HG03457 (cell line): ENCODE data around the gene HIBCH.
"Not testable (repeated sequence)": the region's sequence is repeated elsewhere in the genome, so short reads cannot be mapped to it uniquely, and the experiment has no call there.

Experiments
- ATAC-seq: cut with Tn5 transposase; IDR thresholded peaks from one replicate; pipeline ENCODE4 v1.9.1; 2021; ENCODE audit warnings: moderate number of reproducible peaks; ENCODE audit not compliant: unreplicated experiment

HIBCH gene

DNA sequence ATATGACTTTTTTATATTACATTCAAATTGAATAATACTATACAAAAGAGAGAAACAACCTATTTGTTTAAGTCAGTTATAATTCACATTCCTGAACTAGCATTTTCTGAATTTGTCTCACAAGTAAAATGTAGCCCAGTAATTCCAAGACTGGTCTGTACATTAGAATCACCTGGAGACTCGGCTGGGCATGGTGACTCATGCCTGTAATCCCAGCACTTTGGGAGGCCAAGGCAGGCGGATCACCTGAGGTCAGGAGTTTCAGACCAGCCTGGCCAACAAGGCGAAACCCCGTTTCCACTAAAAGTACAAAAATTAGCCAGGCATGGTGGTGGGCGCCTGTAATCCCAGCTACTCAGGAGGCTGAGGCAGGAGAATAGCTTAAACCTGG, 7.0 kb downstream of the HIBCH start:
- ATAC-seq = not testable (repeated sequence)

DNA sequence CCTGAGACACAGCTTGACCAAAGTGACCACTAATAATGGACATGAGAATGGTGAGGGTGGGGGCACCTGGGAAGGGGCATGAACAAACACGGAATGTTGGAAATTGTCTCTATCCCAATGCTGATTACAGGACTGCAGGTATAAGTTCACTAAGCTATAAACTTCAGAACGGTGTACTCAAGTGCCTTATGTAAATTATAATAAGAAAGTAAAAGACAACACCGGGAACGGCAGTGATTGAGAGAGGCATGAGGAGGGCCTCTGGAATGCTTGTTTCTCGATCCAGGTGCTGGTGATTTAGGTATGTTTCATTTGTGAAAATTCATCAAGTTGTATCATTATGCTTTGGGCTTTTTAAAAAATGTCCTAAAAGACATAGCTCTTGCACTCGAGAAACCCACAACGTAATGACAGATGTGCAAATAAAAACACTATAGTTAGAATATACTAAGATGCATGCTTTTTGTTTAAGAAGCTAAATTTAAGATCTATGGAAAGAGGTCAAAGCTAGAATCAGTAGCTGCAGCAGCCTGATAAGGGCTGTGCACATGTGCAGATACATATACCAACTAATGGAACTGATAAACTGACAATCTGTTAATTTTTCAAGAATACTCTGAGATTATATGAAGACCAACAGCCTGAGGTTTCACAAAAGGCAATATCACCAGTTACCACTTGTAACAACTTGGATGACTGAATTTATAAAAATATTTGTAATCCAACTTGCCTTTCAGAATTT, 7.6 kb downstream of the HIBCH start:
- ATAC-seq = no peak

DNA sequence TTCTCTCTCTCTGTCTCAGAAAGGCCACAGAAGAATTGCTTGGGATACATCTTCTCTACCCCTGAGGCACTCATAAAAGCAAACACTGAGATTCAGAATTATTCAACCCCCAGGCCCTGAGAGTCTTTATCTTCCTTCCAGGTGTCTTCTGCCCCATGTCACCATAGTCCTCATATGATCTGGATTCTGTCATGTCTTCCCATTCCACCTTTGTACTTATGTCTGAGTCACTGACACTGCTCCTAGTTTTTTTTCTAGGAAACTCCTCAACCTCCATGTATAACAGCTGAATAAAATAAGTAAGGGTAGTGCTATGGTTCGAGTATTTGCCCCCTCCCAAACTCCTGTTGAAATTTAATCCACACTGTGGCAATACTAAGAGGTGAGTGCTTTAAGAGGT, 11.6 kb downstream of the HIBCH start:
- no peak for ATAC-seq

DNA sequence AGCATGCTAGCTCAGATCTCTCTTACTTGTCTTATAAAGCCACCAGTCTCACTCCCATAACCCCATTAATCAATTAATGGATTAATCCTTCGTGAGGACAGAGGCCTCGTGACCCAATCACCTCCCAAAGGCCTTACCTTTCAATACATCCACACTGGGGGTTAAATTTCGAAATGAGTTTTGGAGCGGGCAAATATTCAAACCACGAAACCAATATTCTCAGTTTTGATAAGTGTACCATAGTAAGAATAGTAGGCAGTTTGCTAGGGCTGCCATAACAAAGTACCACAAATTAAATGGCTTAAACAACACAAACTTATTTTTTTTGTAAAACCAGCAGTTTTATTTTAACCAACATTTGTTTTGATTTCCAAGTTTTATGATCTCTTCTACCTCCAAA, 15.2 kb downstream of the HIBCH start:
- no peak for ATAC-seq

DNA sequence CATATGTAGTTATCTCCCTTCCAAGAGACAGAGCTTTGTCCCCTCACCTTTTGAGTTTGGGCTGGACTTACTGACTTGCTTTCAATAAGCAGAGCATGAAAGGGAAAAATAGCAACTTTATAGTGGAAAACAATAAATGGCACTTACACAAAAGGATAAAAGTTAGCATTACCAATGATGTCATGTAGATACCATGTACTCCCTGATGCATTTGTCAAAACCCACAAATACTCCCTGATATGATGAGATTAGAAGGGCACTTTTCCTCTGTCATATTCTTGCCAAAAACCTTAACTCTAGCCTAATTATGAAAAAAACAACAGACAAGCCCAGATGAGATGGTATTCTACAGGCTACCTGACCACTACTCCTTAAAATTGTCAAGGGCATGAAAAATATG, 16.0 kb downstream of the HIBCH start:
- no peak for ATAC-seq

DNA sequence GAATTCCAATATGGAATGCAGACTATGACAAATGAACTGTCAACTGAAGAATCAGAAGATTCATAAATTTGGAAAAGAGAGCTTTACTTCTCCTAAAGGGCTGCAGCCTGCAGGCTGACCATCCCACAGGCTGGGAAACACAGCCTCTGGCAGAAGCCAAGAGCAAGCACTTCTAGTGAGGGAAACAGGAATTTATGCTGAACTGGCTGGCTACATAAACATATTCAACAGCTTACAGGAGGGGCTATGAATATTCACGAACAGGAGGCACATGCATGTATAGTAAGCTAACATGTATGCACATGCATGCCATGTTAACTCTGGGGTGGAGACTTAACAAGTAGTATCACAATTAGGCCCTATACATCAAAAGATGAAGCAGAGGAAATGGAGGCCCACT, 17.6 kb downstream of the HIBCH start:
- no peak for ATAC-seq

DNA sequence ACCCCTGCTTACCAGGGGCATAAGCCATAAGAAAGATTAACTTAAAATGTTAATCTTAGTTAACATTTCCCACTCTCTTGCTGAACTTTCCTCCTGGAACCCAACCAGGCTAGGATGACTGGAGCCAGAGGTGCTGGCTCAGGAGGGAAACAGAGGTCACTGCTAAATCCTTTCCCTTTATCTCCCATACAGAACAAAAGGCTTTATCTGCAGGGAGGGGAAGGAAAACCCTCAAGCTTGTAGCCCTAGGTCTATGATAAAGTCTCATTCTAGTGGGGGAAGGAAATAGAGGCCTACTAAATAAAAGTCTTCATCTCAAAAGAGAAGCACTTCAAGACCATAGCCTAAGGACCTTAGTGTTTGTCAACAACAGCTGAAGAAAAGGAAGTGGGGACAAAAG, 18.6 kb downstream of the HIBCH start:
- no peak for ATAC-seq

DNA sequence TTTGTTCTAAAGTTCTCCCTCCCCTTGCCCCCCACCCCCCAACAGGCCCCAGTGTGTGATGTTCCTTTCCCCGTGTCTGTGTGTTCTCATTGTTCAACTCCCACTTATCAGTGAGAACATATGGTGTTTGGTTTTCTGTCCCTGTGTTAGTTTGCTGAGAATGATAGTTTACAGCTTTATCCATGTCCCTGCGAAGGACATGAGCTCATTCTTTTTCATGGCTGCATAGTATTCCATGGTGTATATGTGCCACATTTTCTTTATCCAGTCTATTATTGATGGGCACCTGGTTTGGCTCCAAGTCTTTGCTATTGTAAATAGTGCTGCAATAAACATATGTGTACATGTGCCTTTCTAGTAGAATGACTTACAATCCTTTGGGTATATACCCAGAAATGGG, 21.7 kb downstream of the HIBCH start:
- not testable (repeated sequence) for ATAC-seq

DNA sequence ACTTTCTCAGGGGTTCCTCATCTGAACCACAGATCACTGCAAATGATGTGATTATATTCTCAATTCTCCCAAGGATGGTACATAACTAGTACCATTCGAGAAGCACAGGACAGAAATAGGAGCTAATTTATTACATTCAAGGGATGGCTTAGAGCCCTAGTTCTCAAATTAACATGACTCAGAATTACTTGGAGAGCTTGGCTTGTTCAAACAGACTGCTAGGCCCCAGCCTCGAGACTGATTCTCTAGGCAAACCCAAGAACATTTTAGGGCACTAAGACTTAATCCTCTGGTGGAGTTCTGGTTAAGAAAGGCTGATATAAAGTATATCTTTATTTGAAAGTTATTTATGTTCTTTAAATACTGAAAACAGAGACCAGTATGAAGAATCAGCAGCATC, 35.8 kb downstream of the HIBCH start:
- ATAC-seq = no peak

DNA sequence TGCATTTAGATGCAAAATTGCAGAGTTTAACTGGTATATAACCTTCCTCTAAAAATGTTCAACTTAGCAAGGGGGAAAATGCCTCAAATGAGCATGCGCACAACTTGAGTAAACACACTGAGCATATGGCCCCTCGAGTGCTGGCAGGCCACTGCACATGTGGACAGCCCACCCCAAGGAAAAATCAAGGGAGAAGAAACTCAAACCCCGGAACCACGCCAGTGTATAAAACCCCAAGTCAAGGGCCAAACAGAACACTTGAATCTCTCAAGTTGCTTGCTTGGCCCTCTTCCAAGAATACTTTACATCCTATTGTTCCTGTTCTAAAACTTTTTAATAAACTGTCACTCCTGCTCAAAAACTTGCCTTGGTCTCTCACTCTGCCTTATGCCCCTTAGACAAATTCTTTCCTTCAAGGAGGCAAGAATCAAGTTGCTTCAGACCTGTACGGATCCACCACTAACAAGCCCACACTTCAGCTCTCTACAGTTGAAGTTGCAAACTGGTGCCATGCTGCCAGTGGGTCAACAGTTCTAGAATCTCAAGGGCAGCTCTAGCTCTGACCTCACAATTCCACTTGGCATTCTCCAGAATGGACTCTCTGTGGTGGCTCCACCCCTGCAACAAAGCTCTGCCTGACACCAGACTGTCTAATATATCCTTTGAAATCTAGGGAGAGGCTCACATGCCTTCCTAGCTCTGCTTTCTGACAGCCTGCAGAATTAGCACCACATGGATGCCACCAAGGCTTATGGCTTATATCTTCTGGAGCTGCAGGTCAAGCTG, 38.9 kb downstream of the HIBCH start:
- no peak for ATAC-seq

DNA sequence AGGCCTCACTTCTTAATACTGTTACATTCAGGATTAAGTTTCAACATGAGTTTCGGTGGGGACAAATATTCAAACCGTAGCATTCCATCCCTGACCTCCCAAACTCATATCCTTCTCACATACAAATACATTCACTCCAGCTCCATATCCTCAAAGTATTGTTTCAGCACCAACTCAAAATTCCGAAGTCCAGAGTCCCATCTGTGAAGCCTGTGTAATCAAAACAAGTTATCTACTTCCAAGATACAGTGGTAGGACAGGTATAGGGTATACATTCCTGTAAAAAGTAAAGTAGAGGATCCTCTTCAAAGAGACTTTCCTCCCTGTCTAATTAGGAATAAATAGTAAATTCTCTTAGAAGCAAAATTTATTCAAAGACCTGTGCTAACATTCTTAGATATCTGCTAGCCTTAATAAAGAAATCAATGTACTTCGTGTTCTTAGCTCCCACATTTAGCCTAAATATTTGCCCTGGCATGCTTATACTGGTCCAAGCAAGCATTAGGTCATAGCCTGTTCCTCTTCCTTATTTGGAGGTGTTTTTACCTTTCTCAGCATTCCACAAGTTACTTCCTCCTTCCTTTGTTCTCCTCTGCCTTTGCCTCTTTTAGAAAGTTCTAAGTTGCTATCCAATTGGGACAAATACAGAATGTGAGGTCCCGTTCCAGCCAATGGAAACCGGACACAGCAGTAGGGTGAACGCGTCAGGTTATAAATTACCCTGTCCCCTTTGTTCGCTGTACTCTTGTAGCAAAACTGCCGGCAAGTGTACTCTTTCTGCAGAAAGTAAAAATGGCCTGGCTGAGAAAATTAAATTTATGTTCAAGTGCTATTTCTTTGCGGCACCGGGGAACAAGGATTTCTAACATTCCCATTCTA, 40.1 kb downstream of the HIBCH start:
- ATAC-seq = not testable (repeated sequence)

DNA sequence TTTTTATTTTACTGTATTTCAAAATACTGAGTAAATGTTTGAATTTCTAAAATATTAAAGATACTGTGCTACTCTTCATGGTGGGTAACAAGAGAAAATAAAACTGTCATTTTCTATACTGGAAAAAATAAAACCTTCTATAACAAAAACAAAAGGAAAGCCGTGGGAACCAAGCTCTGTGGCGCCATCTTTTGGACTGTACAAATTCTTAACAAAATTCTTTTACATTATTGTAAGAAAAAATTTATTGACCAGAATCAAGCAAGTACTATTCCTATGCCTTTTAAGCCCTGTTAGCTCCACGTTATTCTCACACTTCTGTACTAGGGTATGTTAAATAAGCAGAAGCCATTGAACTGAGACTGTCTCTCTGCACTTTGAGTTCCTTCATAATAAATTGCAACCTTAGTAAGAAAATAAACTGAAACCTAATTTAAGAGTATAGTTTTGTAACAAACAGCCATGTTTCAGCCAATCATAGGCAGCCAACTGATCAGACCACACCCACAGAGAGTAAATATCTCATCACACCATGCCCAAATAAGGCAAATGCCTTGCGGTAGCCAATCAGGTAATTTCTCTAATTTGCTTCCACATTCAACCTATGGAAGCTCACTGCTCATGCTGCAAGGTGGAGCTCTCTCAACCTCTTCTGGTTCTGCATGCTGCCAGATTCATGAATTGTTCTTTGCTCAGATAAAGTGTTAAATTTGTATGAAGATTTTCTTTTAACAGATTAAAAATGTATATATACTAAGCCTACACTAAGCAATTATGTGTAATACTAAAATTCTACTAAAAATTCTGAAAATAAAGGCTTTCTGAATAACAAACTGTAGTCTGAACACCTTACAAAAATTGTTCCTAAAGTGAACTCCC, 42.2 kb downstream of the HIBCH start:
- no peak for ATAC-seq

DNA sequence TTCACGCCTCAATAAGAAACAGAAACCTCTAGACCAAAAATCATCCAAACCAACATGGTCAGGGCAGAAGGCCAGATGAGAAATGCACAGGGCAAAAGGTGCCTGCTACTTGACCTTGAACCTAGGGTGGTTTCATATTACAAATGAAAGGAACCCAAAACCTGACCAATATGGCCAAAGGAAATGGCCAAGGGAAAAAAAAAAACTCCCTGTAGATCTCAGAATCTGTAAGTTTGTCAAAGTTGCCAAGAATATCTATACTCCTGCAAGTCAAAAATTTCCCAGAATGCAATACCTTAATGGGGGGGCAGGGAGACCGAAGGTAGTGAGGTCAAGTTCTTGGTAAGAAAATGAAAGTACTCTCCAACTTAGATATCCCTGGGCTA, 47.2 kb downstream of the HIBCH start:
- no peak for ATAC-seq

DNA sequence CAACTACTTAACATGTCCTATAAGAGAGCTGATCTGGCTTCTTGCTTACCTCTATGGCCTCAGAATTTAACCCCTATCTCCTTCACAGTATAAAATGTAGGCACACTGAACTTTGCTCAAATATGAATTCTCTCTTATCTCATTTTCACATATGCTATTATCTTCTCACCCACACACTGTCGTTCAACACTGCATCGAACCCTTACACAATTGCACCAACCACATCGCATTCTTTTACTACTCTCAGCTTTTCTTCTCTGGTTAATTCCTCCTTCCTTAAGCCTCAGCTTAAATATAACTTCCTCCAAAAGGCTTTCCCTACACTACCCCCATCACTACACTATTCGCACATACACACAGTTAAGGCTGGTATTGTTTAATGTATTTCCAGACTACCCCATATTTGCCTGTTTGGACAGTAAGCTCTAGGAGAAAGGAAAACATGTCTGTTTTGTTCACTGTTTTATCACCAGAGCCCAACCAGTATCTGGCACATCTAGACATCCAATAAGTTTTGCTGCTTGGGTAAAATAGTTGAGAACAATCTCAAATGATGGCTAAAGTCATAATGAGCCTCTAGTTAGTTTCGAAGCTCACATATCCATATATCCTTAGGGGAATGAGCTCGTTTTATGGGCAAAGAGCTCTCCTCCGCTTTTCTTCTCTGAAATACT, 47.7 kb downstream of the HIBCH start:
- ATAC-seq = no peak

DNA sequence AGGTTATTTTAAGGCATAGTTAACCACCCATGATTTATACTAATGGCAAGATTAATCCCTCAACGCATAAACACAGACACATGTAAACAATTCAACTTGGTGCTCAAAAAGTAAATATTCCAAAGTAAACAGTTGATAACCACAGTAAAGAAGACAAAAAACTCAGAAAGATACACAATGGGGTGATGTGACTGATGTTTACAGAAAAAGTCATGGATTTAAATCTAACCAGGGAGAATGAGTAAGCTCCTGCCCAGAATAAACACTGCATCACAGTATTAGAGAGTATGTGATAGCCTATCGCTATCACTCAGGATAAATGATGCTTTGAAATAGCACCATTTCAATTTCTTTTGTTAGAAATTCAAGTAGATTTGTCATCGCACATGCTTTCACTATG, 49.3 kb downstream of the HIBCH start:
- no peak for ATAC-seq

DNA sequence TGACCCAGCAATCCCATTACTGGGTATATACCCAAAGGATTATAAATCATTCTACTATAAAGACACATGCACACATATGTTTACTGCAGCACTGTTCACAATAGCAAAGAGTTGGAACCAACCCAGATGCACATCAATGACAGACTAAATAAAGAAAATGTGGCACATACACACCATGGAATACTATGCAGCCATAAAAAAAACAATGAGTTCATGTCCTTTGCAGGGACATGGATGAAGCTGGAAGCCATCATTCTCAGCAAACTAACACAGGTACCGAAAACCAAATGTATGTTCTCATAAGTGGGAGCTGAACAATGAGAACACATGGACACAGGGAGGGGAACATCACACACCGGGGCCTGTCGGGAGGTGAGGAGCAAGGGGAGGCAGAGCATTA, 49.9 kb downstream of the HIBCH start:
- ATAC-seq = not testable (repeated sequence)

DNA sequence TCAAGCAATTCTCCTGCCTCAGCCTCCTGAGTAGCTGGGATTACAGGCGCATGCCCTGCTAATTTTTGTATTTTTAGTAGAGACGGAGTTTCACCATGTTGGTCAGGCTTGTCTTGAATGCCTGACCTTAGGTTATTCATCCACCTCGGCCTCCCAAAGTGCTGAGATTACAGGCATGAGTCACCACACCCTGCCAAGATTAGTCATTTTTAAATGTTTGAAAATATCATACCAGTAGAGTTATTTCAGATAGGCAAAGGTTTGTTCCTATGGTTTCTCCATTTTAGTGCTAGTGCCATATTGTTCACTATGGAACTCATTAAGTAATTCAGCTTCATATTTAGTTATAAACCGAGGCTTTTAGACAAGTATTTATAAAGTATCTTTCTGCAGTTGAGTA, 52.3 kb downstream of the HIBCH start:
- no peak for ATAC-seq

DNA sequence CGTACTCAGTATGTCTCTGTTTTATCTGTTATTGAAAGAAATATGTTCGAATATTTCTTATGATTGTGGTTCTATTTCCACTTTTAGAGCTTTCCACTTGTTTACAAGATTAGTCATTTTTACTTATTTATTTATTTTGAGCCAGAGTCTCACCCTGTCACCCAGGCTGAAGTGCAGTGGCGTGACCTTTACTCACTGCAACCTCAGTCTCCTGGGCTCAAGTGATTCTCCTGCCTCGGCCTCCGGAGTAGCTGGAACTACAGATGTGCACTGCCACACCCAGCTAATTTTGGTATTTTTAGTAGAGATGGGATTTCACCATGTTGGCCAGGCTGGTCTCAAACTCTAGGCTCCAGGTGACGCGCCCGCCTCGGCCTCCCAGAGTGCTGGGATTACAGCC, 53.3 kb downstream of the HIBCH start:
- no peak for ATAC-seq

DNA sequence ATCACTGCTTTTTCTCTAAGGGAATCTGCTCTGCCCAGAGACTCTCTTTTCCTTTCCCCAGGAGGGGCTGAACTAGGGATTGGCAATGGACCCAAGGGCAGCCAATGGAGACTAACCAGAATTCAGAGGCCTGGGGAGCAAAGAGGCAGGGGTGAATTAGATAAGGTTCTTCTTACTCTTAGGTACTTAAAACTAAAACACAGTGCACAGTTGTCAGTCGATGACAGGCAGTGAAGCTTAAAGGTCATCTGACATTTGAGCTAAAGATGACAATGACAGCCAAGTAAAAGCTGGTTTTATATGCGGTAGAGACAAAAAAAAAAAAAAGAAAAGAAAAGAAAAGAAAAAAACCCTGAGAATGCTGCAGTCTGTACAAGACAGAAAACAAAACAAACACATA, 57.8 kb downstream of the HIBCH start:
- ATAC-seq = no peak

DNA sequence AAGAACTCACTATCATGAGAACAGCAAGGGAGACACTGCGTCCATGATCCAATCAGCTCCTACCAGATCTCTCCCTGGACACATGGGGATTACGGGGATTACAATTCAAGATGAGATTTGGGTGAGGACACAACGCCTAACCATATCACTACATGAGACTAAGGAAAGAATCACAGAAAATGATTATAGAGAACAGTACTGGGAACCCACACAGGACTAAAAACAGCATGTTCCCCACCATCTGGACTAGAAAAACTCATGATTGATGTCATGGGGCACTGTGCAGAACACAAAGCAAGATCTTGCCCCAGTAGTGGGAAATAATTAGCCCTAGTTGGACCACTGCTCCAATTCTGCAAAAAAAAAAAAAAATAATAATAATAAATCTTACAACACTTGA, 63.5 kb downstream of the HIBCH start:
- ATAC-seq = no peak
